Measurements from ENCODE around the gene KIR3DL2.
"Not testable (repeated sequence)": the region's sequence is repeated elsewhere in the genome, so short reads cannot be mapped to it uniquely, and the experiment has no call there.

KIR3DL2 gene

GRCh38 chr19:54871696-54872095 is 21.5 kb downstream of the KIR3DL2 start:
- no peak for DNase-seq

GRCh38 chr19:54873990-54874389 is 23.7 kb downstream of the KIR3DL2 start, which contains the start of gene FCAR:
Gene FCAR (plus strand): TSS chr19:54874235. CDS start chr19:54874290, 55 bp downstream.
- DNase-seq = no peak

GRCh38 chr19:54875506-54875905 is 25.3 kb downstream of the KIR3DL2 start:
- DNase-seq = no peak

- no peak for DNase-seq
These were observed 27.2 kb downstream of the KIR3DL2 start for GRCh38 chr19:54877471-54877870.

- DNase-seq = no peak
These were observed 31.6 kb downstream of the KIR3DL2 start for GRCh38 chr19:54881884-54882283.

- no peak for DNase-seq
These were observed 32.5 kb downstream of the KIR3DL2 start for GRCh38 chr19:54882758-54883157.

- no peak for DNase-seq
These were observed 33.0 kb downstream of the KIR3DL2 start for GRCh38 chr19:54883228-54883627.

GRCh38 chr19:54888239-54888638 is 38.0 kb downstream of the KIR3DL2 start:
- no peak for DNase-seq

- DNase-seq = no peak
These were observed 39.3 kb downstream of the KIR3DL2 start for GRCh38 chr19:54889566-54889965.

- no peak for DNase-seq
These were observed 43.2 kb downstream of the KIR3DL2 start for GRCh38 chr19:54893406-54893805.

- not testable (repeated sequence) for DNase-seq
These were observed 43.9 kb downstream of the KIR3DL2 start for GRCh38 chr19:54894106-54894505.

- DNase-seq = no peak
These were observed 45.8 kb downstream of the KIR3DL2 start for GRCh38 chr19:54896036-54896435.

- not testable (repeated sequence) for DNase-seq
These were observed 48.4 kb downstream of the KIR3DL2 start for GRCh38 chr19:54898685-54899084.

- not testable (repeated sequence) for DNase-seq
These were observed 49.4 kb downstream of the KIR3DL2 start for GRCh38 chr19:54899646-54900045.

GRCh38 chr19:54901153-54901552 is 50.9 kb downstream of the KIR3DL2 start:
- not testable (repeated sequence) for DNase-seq

- DNase-seq = no peak
These were observed 51.8 kb downstream of the KIR3DL2 start for GRCh38 chr19:54902061-54902460.

- no peak for DNase-seq
These were observed 53.1 kb downstream of the KIR3DL2 start for GRCh38 chr19:54903303-54903702.

- not testable (repeated sequence) for DNase-seq
These were observed 54.0 kb downstream of the KIR3DL2 start for GRCh38 chr19:54904261-54904660.

- no peak for DNase-seq
These were observed 55.2 kb downstream of the KIR3DL2 start for GRCh38 chr19:54905421-54905802.

- no peak for DNase-seq
These were observed 55.7 kb downstream of the KIR3DL2 start, which contains the start of gene NCR1 for GRCh38 chr19:54905803-54906511. Gene NCR1 (plus strand): TSS chr19:54906148. CDS start chr19:54906188, 40 bp downstream.

GRCh38 chr19:54906819-54907218 is 56.6 kb downstream of the KIR3DL2 start:
- no peak for DNase-seq

GRCh38 chr19:54907899-54908298 is 57.7 kb downstream of the KIR3DL2 start:
- DNase-seq = not testable (repeated sequence)
